Dendritic cell treated with granulocyte-macrophage colony-stimulating factor and Interleukin-4, amounts not matched to agents 40 ng/mL and 50 ng/mL, for 4 days (primary cell): ENCODE results near the gene GMPPA.

Experiments used
- H3K27ac Mint-ChIP-seq: one replicate; pipeline ENCODE4 v1.8.0; 2022; ENCODE audit warnings: mild to moderate bottlenecking, mixed read lengths
- H3K27me3 Mint-ChIP-seq: one replicate; pipeline ENCODE4 v1.8.0; 2022; ENCODE audit warnings: mild to moderate bottlenecking, mixed read lengths
- H3K36me3 Mint-ChIP-seq: one replicate; pipeline ENCODE4 v1.8.0; 2022; ENCODE audit warnings: low read depth, mixed read lengths
- H3K4me1 Mint-ChIP-seq: one replicate; pipeline ENCODE4 v1.8.0; 2022; ENCODE audit warnings: low read depth, mixed read lengths
- H3K4me3 Mint-ChIP-seq: one replicate; pipeline ENCODE4 v1.8.0; 2022; ENCODE audit warnings: mild to moderate bottlenecking, moderate library complexity, mixed read lengths
- H3K9me3 Mint-ChIP-seq: one replicate; pipeline ENCODE4 v1.8.0; 2022; ENCODE audit warnings: mixed read lengths
- intact Hi-C: fragments of 100-400 bp; cut with micrococcal nuclease; formaldehyde crosslinking; loops from one replicate; pipeline ENCODE4 v1.15.0; 2022

GMPPA gene

GRCh38 chr2:219509780-219510511, 11.3 kb downstream of the GMPPA start:
- H3K27me3 Mint-ChIP-seq, result peaks cover 69% of the 10 kb centered on the region
- peaks cover 19% of the 10 kb centered on the region for H3K4me1 Mint-ChIP-seq
- intact Hi-C loops, result no loop called here
- H3K36me3 Mint-ChIP-seq, result peaks cover 28% of the 10 kb centered on the region
- H3K27ac Mint-ChIP-seq, result peak overlapping the region; percentile 18
- peak overlapping the region; percentile 66 for H3K4me3 Mint-ChIP-seq
- H3K9me3 Mint-ChIP-seq, result no peaks in the 10 kb centered on the region

GRCh38 chr2:219510512-219511135, 11.9 kb downstream of the GMPPA start:
- no peaks in the 10 kb centered on the region for H3K9me3 Mint-ChIP-seq
- H3K36me3 Mint-ChIP-seq, result peaks cover 21% of the 10 kb centered on the region
- H3K27ac Mint-ChIP-seq, result peak overlapping the region; percentile 18
- peaks cover 76% of the 10 kb centered on the region for H3K27me3 Mint-ChIP-seq
- peaks cover 19% of the 10 kb centered on the region for H3K4me1 Mint-ChIP-seq
- peak overlapping the region; percentile 66 for H3K4me3 Mint-ChIP-seq
- intact Hi-C loops, result no loop called here

GRCh38 chr2:219511547-219512325, 13.0 kb downstream of the GMPPA start:
- no peak overlapping the region for H3K4me3 Mint-ChIP-seq
- H3K36me3 Mint-ChIP-seq, result peaks cover 10% of the 10 kb centered on the region
- H3K9me3 Mint-ChIP-seq, result no peaks in the 10 kb centered on the region
- no peak overlapping the region for H3K27ac Mint-ChIP-seq
- H3K27me3 Mint-ChIP-seq, result peaks cover 87% of the 10 kb centered on the region
- intact Hi-C loops, result no loop called here
- H3K4me1 Mint-ChIP-seq, result peaks cover 20% of the 10 kb centered on the region

GRCh38 chr2:219512524-219513216, 14.0 kb downstream of the GMPPA start:
- H3K27me3 Mint-ChIP-seq, result peaks cover 96% of the 10 kb centered on the region
- H3K36me3 Mint-ChIP-seq, result peaks cover under 1% of the 10 kb centered on the region
- H3K9me3 Mint-ChIP-seq, result no peaks in the 10 kb centered on the region
- H3K4me1 Mint-ChIP-seq, result peaks cover 26% of the 10 kb centered on the region
- H3K4me3 Mint-ChIP-seq, result no peak overlapping the region
- H3K27ac Mint-ChIP-seq, result no peak overlapping the region
- intact Hi-C loops, result no loop called here

- Mint-ChIP-seq H3K36me3 (no peaks in the 10 kb centered on the region), H3K4me3 (no peak overlapping the region), H3K4me1 (peaks cover 26% of the 10 kb centered on the region), H3K9me3 (no peaks in the 10 kb centered on the region), H3K27me3 (peaks cover 99% of the 10 kb centered on the region), H3K27ac (no peak overlapping the region)
- intact Hi-C loops, result no loop called here
Observed at GRCh38 chr2:219513787-219514186, 15.1 kb downstream of the GMPPA start.

GRCh38 chr2:219514196-219514761, 15.6 kb downstream of the GMPPA start, which contains the start of gene ASIC4:
Gene ASIC4, plus strand, starts transcription at chr2:219514482. Its CDS starts 243 bp downstream, at chr2:219514725.
- H3K4me1 Mint-ChIP-seq, result peaks cover 25% of the 10 kb centered on the region
- no peak within 1 kb of the TSS for H3K27ac Mint-ChIP-seq
- H3K4me3 Mint-ChIP-seq, result no peak within 1 kb of the TSS
- H3K36me3 Mint-ChIP-seq, result no peaks in the 10 kb centered on the region
- H3K9me3 Mint-ChIP-seq, result no peaks in the 10 kb centered on the region
- peaks cover 97% of the 10 kb centered on the region for H3K27me3 Mint-ChIP-seq
- intact Hi-C loops, result no loop called here

GRCh38 chr2:219514836-219515235, 16.1 kb downstream of the GMPPA start:
- no peak overlapping the region for H3K4me3 Mint-ChIP-seq
- intact Hi-C loops, result no loop called here
- H3K27ac Mint-ChIP-seq, result no peak overlapping the region
- H3K27me3 Mint-ChIP-seq, result peaks cover 97% of the 10 kb centered on the region
- H3K4me1 Mint-ChIP-seq, result peaks cover 19% of the 10 kb centered on the region
- H3K36me3 Mint-ChIP-seq, result no peaks in the 10 kb centered on the region
- no peaks in the 10 kb centered on the region for H3K9me3 Mint-ChIP-seq

GRCh38 chr2:219515874-219516629, 17.4 kb downstream of the GMPPA start:
- intact Hi-C loops, result no loop called here
- Mint-ChIP-seq H3K27ac (no peak overlapping the region), H3K4me1 (peaks cover 12% of the 10 kb centered on the region), H3K4me3 (no peak overlapping the region), H3K27me3 (peaks cover 97% of the 10 kb centered on the region), H3K9me3 (no peaks in the 10 kb centered on the region), H3K36me3 (no peaks in the 10 kb centered on the region)

- no peak overlapping the region for H3K27ac Mint-ChIP-seq
- peaks cover 18% of the 10 kb centered on the region for H3K4me1 Mint-ChIP-seq
- peaks cover 97% of the 10 kb centered on the region for H3K27me3 Mint-ChIP-seq
- no peaks in the 10 kb centered on the region for H3K36me3 Mint-ChIP-seq
- intact Hi-C loops, result no loop called here
- H3K4me3 Mint-ChIP-seq, result no peak overlapping the region
- H3K9me3 Mint-ChIP-seq, result no peaks in the 10 kb centered on the region
Observed at GRCh38 chr2:219516888-219517287, 18.2 kb downstream of the GMPPA start.

GRCh38 chr2:219517954-219518778, 19.5 kb downstream of the GMPPA start:
- Mint-ChIP-seq H3K27me3 (peaks cover 93% of the 10 kb centered on the region), H3K4me3 (no peak overlapping the region), H3K36me3 (no peaks in the 10 kb centered on the region), H3K4me1 (peaks cover 21% of the 10 kb centered on the region), H3K27ac (no peak overlapping the region), H3K9me3 (no peaks in the 10 kb centered on the region)
- intact Hi-C loops, result no loop called here

- H3K9me3 Mint-ChIP-seq, result no peaks in the 10 kb centered on the region
- H3K27ac Mint-ChIP-seq, result no peak overlapping the region
- intact Hi-C loops, result no loop called here
- no peak overlapping the region for H3K4me3 Mint-ChIP-seq
- H3K4me1 Mint-ChIP-seq, result peaks cover 16% of the 10 kb centered on the region
- H3K36me3 Mint-ChIP-seq, result no peaks in the 10 kb centered on the region
- H3K27me3 Mint-ChIP-seq, result peaks cover 93% of the 10 kb centered on the region
Observed at GRCh38 chr2:219519526-219519916, 20.8 kb downstream of the GMPPA start.

GRCh38 chr2:219520079-219520478, 21.4 kb downstream of the GMPPA start:
- Mint-ChIP-seq H3K27me3 (peaks cover 93% of the 10 kb centered on the region), H3K27ac (no peak overlapping the region)
- intact Hi-C loops, result no loop called here

More at GRCh38 chr2:219520079-219520478, 21.4 kb downstream of the GMPPA start:
- Mint-ChIP-seq H3K9me3 (no peaks in the 10 kb centered on the region), H3K4me1 (peaks cover 16% of the 10 kb centered on the region), H3K4me3 (no peak overlapping the region), H3K36me3 (no peaks in the 10 kb centered on the region)
